Measurements from ENCODE around the gene LYPD6B. TPM values are rescaled to one million over a fixed set of nuclear protein-coding genes. Genes with fewer than 3 reads are reported as not detected.

The LYPD6B gene
- total RNA-seq, 1 donor from 2014 or later, result 10.1 TPM

- Histone ChIP-seq H3K36me3 (no peaks in the 10 kb centered on the region), H3K27me3 (no peaks in the 10 kb centered on the region), H3K4me3 (no peak overlapping the region), H3K27ac (no peak overlapping the region), H3K4me1 (no peaks in the 10 kb centered on the region), H3K9me3 (no peaks in the 10 kb centered on the region)
- no peak for DNase-seq (ENCODE audit: extremely low spot score in 2 of 2)
- intact Hi-C loops (cut with DNase I), result no loop called here
- no peak for TF ChIP-seq POLR2A (IDR thresholded peaks at IDR 0.05)
- TF ChIP-seq POLR2AphosphoS5 (IDR thresholded peaks at IDR 0.05; ENCODE audit: insufficient read depth in 1 of 2, low read depth in 1 of 2), result no peak
- no peak for TF ChIP-seq CTCF (IDR thresholded peaks at IDR 0.05)
Measured at GRCh38 chr2:149084924-149085795, 46.7 kb downstream of the LYPD6B start.

GRCh38 chr2:149087751-149088150 is 49.3 kb downstream of the LYPD6B start:
- Histone ChIP-seq H3K4me1 (no peaks in the 10 kb centered on the region), H3K9me3 (no peaks in the 10 kb centered on the region), H3K36me3 (no peaks in the 10 kb centered on the region), H3K27ac (no peak overlapping the region), H3K4me3 (no peak overlapping the region), H3K27me3 (no peaks in the 10 kb centered on the region)
- DNase-seq (ENCODE audit: extremely low spot score in 2 of 2), result no peak
- no peak for TF ChIP-seq POLR2AphosphoS5 (IDR thresholded peaks at IDR 0.05; ENCODE audit: insufficient read depth in 1 of 2, low read depth in 1 of 2)
- no peak for TF ChIP-seq CTCF (IDR thresholded peaks at IDR 0.05)
- TF ChIP-seq POLR2A (IDR thresholded peaks at IDR 0.05), result no peak
- intact Hi-C loops (cut with DNase I), result no loop called here

- H3K27ac ChIP-seq, result no peak overlapping the region
- H3K27me3 ChIP-seq, result no peaks in the 10 kb centered on the region
- no peaks in the 10 kb centered on the region for H3K9me3 ChIP-seq
- no peaks in the 10 kb centered on the region for H3K4me1 ChIP-seq
- H3K36me3 ChIP-seq, result no peaks in the 10 kb centered on the region
- TF ChIP-seq CTCF (IDR thresholded peaks at IDR 0.05), result no peak
- TF ChIP-seq POLR2A (IDR thresholded peaks at IDR 0.05), result no peak
- TF ChIP-seq POLR2AphosphoS5 (IDR thresholded peaks at IDR 0.05; ENCODE audit: insufficient read depth in 1 of 2, low read depth in 1 of 2), result no peak
- H3K4me3 ChIP-seq, result no peak overlapping the region
- intact Hi-C loops (cut with DNase I), result no loop called here
- no peak for DNase-seq (ENCODE audit: extremely low spot score in 2 of 2)
Measured at GRCh38 chr2:149089068-149089467, 50.6 kb downstream of the LYPD6B start.

- H3K27ac ChIP-seq, result no peak overlapping the region
- TF ChIP-seq POLR2AphosphoS5 (IDR thresholded peaks at IDR 0.05; ENCODE audit: insufficient read depth in 1 of 2, low read depth in 1 of 2), result no peak
- TF ChIP-seq CTCF (IDR thresholded peaks at IDR 0.05), result no peak
- H3K36me3 ChIP-seq, result no peaks in the 10 kb centered on the region
- no peaks in the 10 kb centered on the region for H3K27me3 ChIP-seq
- no peak overlapping the region for H3K4me3 ChIP-seq
- DNase-seq (ENCODE audit: extremely low spot score in 2 of 2), result no peak
- intact Hi-C loops (cut with DNase I), result no loop called here
- no peaks in the 10 kb centered on the region for H3K9me3 ChIP-seq
- H3K4me1 ChIP-seq, result no peaks in the 10 kb centered on the region
Measured at GRCh38 chr2:149090706-149091105, 52.2 kb downstream of the LYPD6B start.

- TF ChIP-seq POLR2AphosphoS5 (IDR thresholded peaks at IDR 0.05; ENCODE audit: insufficient read depth in 1 of 2, low read depth in 1 of 2) (no peak), POLR2A (IDR thresholded peaks at IDR 0.05) (no peak), CTCF (IDR thresholded peaks at IDR 0.05) (no peak)
- no peak for DNase-seq (ENCODE audit: extremely low spot score in 2 of 2)
- intact Hi-C loops (cut with DNase I), result no loop called here
- H3K36me3 ChIP-seq, result no peaks in the 10 kb centered on the region
- H3K27me3 ChIP-seq, result no peaks in the 10 kb centered on the region
- no peak overlapping the region for H3K4me3 ChIP-seq
- no peaks in the 10 kb centered on the region for H3K4me1 ChIP-seq
- no peaks in the 10 kb centered on the region for H3K9me3 ChIP-seq
- H3K27ac ChIP-seq, result no peak overlapping the region
Measured at GRCh38 chr2:149093579-149093978, 55.1 kb downstream of the LYPD6B start.

All from vagina (tissue), 2 donors.